Fibroblast of peridontal ligament (primary cell): Measurements from ENCODE around the gene DHRS7C.

Experiments used
- DNase-seq: peaks from one replicate; pipeline ENCODE4 v3.0.0-alpha.2; 2010; ENCODE audit errors: extremely low read depth

DHRS7C gene

DNA sequence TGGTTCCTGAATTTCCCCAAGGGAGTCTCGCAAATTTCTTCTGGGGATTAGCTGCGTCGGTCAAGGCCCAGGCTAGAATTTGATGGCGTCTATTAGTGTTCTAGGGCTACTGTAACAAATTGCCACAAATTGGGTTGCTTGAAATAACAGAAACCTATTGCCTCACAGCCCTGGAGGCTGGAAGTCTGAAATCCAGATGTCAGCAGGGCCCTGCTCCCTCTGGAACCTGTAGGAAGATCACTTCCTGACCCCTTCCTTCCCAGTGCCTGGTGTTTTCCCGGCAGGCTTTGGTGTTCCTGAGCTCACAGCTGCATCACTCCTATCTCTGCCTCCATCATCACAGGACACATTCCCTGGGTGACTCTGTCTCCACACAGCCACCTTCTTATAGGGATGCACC lies 24.4 kb downstream of the DHRS7C start:
- no peak for DNase-seq

DNA sequence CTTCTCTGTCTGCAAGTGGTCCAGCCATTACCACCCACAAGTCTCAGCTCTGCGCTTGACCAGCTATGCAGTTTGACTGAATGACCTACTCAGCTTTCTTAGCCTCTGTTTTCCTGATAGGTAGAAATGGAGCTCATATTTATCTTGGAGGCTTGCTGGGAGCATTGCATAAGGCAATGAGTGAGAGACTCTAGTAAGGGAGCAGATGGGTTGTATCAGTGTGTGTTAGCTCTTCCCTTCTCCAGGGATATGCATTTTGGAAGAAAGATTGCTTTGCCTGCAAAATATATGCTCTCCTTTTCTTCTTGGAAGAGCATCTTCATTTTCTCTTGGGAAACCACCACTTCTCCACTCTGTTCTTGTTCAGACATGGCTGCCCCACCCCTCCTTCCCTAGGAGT lies 26.1 kb downstream of the DHRS7C start:
- DNase-seq: no peak

DNA sequence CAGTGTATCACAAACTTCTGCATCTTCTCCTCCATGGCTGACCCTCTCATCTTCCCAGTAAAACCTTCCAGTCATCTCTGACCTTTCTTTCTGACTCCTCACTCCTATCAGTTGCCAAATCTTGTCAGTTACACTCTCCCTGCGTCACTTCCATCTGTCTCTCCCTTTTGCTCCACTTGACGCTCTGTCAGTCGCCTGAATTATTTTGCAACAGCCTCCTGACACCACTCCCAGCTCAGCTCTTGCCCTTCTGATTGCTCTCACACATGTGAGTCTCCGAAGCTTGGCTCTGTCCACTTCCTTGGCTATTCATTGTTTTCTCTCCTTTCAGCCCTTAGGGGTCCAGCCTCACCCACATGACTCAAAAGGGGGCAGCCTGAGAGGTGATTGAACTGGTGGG lies 27.7 kb downstream of the DHRS7C start:
- no peak for DNase-seq

DNA sequence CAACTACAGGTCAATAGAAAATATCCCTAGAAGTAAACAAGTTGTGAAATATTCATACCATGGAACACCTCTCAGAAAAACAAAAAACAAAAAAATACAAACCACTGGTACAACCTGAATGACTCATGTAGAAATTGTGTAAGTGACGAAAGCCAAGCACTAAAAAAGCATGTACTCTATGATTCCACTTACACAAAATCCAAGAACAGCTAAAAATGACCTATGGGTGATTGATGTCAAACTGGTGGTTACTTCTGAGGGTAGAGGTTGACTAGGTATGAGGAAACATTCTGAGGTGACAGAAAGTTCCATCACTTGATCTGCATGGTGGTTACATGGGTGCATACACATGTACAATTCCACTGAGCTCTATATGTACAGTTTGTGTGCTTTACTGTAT lies 31.1 kb downstream of the DHRS7C start:
- DNase-seq: no peak

- DNase-seq: no peak
These were observed 36.3 kb downstream of the DHRS7C start for GRCh38 chr17:9755083-9755482.

GRCh38 chr17:9750524-9750923 lies 40.9 kb downstream of the DHRS7C start:
- DNase-seq: no peak

DNA sequence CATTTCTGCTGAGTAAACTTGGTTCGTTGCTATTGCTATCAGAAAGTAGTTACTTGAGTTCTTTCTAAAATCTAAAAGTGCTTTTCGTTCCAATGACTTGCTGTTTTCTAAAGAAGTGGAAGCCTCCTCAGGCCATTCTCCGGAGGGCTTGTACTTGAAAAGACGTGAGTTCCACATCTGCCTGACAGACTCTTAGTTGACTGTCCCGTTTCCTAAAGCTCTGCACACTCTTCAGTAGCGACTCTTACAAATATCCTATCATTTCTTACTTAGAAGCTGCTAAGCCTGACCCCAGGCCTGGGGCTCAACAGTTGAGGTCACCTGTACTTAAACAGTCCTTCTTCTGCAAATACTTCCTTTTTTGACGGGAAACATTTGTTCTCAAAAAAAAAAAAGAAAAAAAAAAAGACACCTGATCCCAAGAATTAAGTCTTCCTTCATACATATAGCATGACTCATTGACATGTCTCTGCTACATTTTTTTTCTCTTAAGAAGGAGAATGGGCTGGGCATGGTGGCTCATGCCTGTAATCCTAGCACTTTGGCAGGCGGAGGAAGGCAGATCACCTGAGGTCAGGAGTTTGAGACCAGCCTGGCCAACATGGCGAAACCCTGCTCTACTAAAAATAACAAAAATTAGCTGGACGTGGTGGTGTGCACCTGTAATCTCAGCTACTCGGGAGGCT lies 61.5 kb downstream of the DHRS7C start:
- DNase-seq: no peak

DNA sequence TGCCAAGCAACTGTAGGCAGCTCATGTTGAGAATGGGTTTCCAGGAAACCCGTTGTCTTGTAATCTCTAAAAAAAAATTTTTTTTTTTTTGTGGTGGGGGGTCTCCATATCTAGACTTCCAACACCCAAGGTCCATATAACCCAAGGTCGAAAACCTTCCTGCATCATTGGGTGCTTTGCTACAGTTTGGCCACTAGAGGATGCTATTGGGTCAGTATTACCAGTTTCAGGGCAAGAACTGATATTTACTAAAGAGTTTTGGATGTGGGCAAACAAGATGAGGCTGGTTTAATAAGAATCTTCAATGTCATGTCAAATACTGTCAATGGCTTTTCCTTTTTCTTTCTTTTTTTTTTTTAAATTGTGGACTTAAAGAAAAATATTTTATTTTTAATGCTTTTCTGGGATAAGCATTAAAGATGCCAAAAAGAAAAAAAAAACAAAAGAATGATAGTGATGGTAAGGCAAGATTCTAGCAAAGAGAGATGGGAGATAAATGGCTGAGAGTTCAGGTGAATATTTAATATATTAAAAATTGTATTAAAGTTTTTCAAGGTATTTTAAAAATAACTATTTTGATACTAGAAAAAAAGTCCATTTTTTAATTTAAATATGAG lies 62.2 kb downstream of the DHRS7C start:
- peak; percentile 3 for DNase-seq

DNA sequence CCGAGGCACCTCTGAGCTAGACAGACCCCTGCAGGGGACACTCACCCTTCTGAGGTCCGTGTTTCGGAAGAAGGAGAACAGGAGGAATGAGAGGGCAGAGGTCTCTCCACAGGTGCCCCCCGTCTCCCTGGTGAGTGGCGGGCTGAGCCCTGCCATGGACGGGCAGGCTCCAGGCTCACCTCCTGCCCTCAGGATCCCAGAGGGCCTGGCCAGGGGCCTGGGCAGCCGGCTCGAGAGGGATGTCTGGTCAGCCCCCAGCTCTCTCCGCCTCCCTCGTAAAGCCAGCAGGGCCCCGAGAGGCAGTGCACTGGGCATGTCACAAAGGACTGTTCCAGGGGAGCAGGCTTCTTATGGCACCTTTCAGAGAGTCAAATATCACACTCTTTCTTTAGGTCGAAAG lies 62.8 kb downstream of the DHRS7C start:
- no peak for DNase-seq

DNA sequence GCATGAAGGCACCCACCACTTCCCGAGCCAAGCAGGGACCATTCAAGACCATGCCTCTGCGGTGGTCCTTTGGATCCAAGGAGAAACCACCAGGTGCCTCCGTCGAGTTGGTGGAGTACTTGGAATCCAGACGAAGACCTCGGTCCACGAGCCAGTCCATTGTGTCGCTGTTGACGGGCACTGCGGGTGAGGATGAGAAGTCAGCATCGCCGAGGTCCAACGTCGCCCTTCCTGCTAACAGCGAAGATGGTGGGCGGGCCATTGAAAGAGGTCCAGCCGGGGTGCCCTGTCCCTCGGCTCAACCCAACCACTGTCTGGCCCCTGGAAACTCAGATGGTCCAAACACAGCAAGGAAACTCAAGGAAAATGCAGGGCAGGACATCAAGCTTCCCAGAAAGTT lies 63.4 kb downstream of the DHRS7C start:
- DNase-seq: no peak

GRCh38 chr17:9726291-9726690 lies 65.1 kb downstream of the DHRS7C start:
- no peak for DNase-seq

DNA sequence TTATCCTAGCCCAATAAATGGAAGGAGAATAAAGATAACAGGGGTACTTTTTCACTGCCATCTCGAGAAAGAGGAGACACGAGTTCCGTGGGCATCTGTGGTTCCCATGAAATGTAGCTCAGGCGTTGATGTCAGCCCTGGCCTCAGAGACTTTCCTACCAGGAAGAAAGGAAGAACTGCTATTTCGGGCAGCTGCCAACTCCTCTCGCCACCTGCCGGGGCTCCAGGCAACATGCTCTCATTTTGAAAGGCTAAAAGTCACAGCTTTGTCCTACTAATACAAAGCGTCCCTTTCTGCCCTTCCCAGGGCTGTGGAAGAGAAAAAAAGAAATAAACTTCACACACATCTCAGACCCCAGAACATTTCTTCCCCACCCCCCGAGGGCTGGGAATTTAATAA lies 65.8 kb downstream of the DHRS7C start:
- DNase-seq: no peak
